WTC11 (cell line): Measurements from ENCODE around the gene DNAH8. TPM values are rescaled to one million over a fixed set of nuclear protein-coding genes. Genes with fewer than 3 reads are reported as not detected.

Experiments
- ATAC-seq: fragments of 200-7000 bp; cut with Tn5 transposase; 2 replicates; pipeline ENCODE4 v1.10.0; 2021; ENCODE audit warnings: mild to moderate bottlenecking, moderate library complexity
- CTCF ChIA-PET: fragments of 300-600 bp; sonication (Branson Sonifier 250); formaldehyde crosslinking; loops from one replicate; lab custom pipeline; 2021; ENCODE audit warnings: antibody characterized with exemption; lab: Charles Lee
- POLR2A ChIA-PET: fragments of 350-600 bp; sonication (Branson Sonifier 250); formaldehyde crosslinking; loops from one replicate; lab custom pipeline; 2021; ENCODE audit warnings: antibody characterized with exemption; lab: Charles Lee
- DNase-seq: peaks from one replicate; pipeline ENCODE4 v3.0.0; 2021; ENCODE audit warnings: low spot score
- H3K27ac Mint-ChIP-seq: 2 replicates; pipeline ENCODE4 v1.8.0; 2021; ENCODE audit warnings: mixed read lengths
- H3K27me3 Mint-ChIP-seq: 2 replicates; pipeline ENCODE4 v1.8.0; 2021; ENCODE audit warnings: low read depth, mild to moderate bottlenecking, moderate library complexity, mixed read lengths
- H3K36me3 Mint-ChIP-seq: 2 replicates; pipeline ENCODE4 v1.8.0; 2021; ENCODE audit warnings: mixed read lengths
- H3K4me1 Mint-ChIP-seq: 2 replicates; pipeline ENCODE4 v1.8.0; 2022; ENCODE audit warnings: mixed read lengths
- H3K4me3 Mint-ChIP-seq: 2 replicates; pipeline ENCODE4 v1.8.0; 2021; ENCODE audit warnings: mild to moderate bottlenecking, moderate library complexity, mixed read lengths
- H3K9me3 Mint-ChIP-seq: 2 replicates; pipeline ENCODE4 v1.8.0; 2021; ENCODE audit warnings: mixed read lengths
- CREB1 ChIP-seq: sonication (generic); formaldehyde crosslinking; IDR thresholded peaks from 2 replicates; pipeline ENCODE4 v1.8.0; 2023; ENCODE audit warnings: mild to moderate bottlenecking, missing genetic modification reagents
- ELF4 ChIP-seq: sonication (generic); formaldehyde crosslinking; IDR thresholded peaks from 2 replicates; pipeline ENCODE4 v1.8.1; 2022; ENCODE audit warnings: low read depth, mild to moderate bottlenecking, moderate library complexity, missing genetic modification reagents
- EMX1 ChIP-seq: fragments of 250-450 bp; sonication (Bioruptor Pico); IDR thresholded peaks from 2 replicates; pipeline ENCODE4 v1.8.0; 2021; ENCODE audit warnings: mild to moderate bottlenecking
- FOXK1 ChIP-seq: sonication (generic); formaldehyde crosslinking; IDR thresholded peaks from 2 replicates; pipeline ENCODE4 v1.8.0; 2022; ENCODE audit warnings: mild to moderate bottlenecking, moderate library complexity, missing genetic modification reagents
- IRF2 ChIP-seq: sonication (generic); formaldehyde crosslinking; IDR thresholded peaks from 2 replicates; pipeline ENCODE4 v1.8.0; 2022; ENCODE audit warnings: low read depth, missing genetic modification reagents, borderline replicate concordance
- JUN ChIP-seq: sonication (generic); formaldehyde crosslinking; IDR thresholded peaks from 2 replicates; pipeline ENCODE4 v1.8.0; 2023; ENCODE audit warnings: mild to moderate bottlenecking, missing genetic modification reagents
- NFE2L1 ChIP-seq: sonication (generic); formaldehyde crosslinking; IDR thresholded peaks from 2 replicates; pipeline ENCODE4 v1.8.1; 2023; ENCODE audit warnings: missing genetic modification reagents
- NR2C2 ChIP-seq: sonication (generic); formaldehyde crosslinking; IDR thresholded peaks from 2 replicates; pipeline ENCODE4 v1.8.0; 2022; ENCODE audit warnings: mild to moderate bottlenecking, missing genetic modification reagents
- SMAD4 ChIP-seq: sonication (generic); formaldehyde crosslinking; IDR thresholded peaks from 2 replicates; pipeline ENCODE4 v1.8.0; 2022; ENCODE audit warnings: mild to moderate bottlenecking, missing genetic modification reagents
- TCF7 ChIP-seq: sonication (generic); formaldehyde crosslinking; IDR thresholded peaks from 2 replicates; pipeline ENCODE4 v1.8.0; 2022; ENCODE audit warnings: mild to moderate bottlenecking, low read depth, missing genetic modification reagents, moderate library complexity
- total RNA-seq: library from RNA; stranded (reverse); gene quantifications from 3 replicates; pipeline ENCODE4 v1.2.3, GENCODE V29; 2021
- TF ChIP-seq, protein P1 (sequence below): sonication (generic); formaldehyde crosslinking; IDR thresholded peaks from 2 replicates; pipeline ENCODE4 v1.8.1; 2023; ENCODE audit warnings: mild to moderate bottlenecking, missing genetic modification reagents, borderline replicate concordance
- TF ChIP-seq, protein P2 (sequence below): sonication (generic); formaldehyde crosslinking; IDR thresholded peaks from 2 replicates; pipeline ENCODE4 v1.8.0; 2022; ENCODE audit warnings: mild to moderate bottlenecking, missing genetic modification reagents
- TF ChIP-seq, protein P3 (sequence below): sonication (generic); formaldehyde crosslinking; IDR thresholded peaks from 2 replicates; pipeline ENCODE4 v1.8.0; 2023; ENCODE audit warnings: missing genetic modification reagents, mild to moderate bottlenecking, borderline replicate concordance
- TF ChIP-seq, protein P4 (sequence below): sonication (generic); formaldehyde crosslinking; IDR thresholded peaks from 2 replicates; pipeline ENCODE4 v1.8.1; 2022; ENCODE audit warnings: low read depth, mild to moderate bottlenecking, moderate library complexity, missing genetic modification reagents, borderline replicate concordance
- TF ChIP-seq, protein P5 (sequence below): sonication (generic); formaldehyde crosslinking; IDR thresholded peaks from 2 replicates; pipeline ENCODE4 v1.8.0; 2023; ENCODE audit warnings: mild to moderate bottlenecking, missing genetic modification reagents
- TF ChIP-seq, protein P6 (sequence below): sonication (generic); formaldehyde crosslinking; IDR thresholded peaks from 2 replicates; pipeline ENCODE4 v1.8.0; 2022; ENCODE audit warnings: mild to moderate bottlenecking, missing genetic modification reagents
- TF ChIP-seq, protein P7 (sequence below): fragments of 250-450 bp; sonication (Bioruptor Pico); IDR thresholded peaks from 2 replicates; pipeline ENCODE4 v1.8.0; 2021; ENCODE audit warnings: mild to moderate bottlenecking

Gene DNAH8
- total RNA-seq, 1 experiment from 2014 or later = 0.02 TPM

DNA sequence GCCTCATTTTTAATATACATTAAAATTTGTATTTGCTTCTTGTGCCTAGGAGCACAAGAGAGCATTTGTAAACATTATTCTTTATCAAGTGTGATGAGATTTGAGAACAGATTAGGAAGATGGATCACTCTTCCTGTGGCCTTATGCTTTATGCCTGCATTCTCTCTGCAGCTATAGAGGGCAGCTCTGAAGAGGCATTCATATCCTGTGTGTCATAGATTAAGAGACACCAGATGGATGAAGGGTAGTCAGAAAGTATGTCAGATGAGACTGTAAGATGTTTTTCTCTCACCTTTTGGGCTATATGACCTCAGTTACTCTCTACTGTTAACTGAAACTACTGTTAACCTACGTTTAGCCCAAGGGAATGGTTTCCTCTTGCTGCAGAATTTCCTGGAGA lies 61.4 kb downstream of the DNAH8 start (continued):
- TF ChIP-seq, protein P1, sequence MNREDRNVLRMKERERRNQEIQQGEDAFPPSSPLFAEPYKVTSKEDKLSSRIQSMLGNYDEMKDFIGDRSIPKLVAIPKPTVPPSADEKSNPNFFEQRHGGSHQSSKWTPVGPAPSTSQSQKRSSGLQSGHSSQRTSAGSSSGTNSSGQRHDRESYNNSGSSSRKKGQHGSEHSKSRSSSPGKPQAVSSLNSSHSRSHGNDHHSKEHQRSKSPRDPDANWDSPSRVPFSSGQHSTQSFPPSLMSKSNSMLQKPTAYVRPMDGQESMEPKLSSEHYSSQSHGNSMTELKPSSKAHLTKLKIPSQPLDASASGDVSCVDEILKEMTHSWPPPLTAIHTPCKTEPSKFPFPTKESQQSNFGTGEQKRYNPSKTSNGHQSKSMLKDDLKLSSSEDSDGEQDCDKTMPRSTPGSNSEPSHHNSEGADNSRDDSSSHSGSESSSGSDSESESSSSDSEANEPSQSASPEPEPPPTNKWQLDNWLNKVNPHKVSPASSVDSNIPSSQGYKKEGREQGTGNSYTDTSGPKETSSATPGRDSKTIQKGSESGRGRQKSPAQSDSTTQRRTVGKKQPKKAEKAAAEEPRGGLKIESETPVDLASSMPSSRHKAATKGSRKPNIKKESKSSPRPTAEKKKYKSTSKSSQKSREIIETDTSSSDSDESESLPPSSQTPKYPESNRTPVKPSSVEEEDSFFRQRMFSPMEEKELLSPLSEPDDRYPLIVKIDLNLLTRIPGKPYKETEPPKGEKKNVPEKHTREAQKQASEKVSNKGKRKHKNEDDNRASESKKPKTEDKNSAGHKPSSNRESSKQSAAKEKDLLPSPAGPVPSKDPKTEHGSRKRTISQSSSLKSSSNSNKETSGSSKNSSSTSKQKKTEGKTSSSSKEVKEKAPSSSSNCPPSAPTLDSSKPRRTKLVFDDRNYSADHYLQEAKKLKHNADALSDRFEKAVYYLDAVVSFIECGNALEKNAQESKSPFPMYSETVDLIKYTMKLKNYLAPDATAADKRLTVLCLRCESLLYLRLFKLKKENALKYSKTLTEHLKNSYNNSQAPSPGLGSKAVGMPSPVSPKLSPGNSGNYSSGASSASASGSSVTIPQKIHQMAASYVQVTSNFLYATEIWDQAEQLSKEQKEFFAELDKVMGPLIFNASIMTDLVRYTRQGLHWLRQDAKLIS = no peak
- TF ChIP-seq JUN (CRISPR knock-in tag) = no peak
- TF ChIP-seq, protein P2, sequence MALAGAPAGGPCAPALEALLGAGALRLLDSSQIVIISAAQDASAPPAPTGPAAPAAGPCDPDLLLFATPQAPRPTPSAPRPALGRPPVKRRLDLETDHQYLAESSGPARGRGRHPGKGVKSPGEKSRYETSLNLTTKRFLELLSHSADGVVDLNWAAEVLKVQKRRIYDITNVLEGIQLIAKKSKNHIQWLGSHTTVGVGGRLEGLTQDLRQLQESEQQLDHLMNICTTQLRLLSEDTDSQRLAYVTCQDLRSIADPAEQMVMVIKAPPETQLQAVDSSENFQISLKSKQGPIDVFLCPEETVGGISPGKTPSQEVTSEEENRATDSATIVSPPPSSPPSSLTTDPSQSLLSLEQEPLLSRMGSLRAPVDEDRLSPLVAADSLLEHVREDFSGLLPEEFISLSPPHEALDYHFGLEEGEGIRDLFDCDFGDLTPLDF = no peak
- no peak for TF ChIP-seq SMAD4
- TF ChIP-seq, protein P3, sequence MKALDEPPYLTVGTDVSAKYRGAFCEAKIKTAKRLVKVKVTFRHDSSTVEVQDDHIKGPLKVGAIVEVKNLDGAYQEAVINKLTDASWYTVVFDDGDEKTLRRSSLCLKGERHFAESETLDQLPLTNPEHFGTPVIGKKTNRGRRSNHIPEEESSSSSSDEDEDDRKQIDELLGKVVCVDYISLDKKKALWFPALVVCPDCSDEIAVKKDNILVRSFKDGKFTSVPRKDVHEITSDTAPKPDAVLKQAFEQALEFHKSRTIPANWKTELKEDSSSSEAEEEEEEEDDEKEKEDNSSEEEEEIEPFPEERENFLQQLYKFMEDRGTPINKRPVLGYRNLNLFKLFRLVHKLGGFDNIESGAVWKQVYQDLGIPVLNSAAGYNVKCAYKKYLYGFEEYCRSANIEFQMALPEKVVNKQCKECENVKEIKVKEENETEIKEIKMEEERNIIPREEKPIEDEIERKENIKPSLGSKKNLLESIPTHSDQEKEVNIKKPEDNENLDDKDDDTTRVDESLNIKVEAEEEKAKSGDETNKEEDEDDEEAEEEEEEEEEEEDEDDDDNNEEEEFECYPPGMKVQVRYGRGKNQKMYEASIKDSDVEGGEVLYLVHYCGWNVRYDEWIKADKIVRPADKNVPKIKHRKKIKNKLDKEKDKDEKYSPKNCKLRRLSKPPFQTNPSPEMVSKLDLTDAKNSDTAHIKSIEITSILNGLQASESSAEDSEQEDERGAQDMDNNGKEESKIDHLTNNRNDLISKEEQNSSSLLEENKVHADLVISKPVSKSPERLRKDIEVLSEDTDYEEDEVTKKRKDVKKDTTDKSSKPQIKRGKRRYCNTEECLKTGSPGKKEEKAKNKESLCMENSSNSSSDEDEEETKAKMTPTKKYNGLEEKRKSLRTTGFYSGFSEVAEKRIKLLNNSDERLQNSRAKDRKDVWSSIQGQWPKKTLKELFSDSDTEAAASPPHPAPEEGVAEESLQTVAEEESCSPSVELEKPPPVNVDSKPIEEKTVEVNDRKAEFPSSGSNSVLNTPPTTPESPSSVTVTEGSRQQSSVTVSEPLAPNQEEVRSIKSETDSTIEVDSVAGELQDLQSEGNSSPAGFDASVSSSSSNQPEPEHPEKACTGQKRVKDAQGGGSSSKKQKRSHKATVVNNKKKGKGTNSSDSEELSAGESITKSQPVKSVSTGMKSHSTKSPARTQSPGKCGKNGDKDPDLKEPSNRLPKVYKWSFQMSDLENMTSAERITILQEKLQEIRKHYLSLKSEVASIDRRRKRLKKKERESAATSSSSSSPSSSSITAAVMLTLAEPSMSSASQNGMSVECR = no peak
- TF ChIP-seq CREB1 = no peak

DNA sequence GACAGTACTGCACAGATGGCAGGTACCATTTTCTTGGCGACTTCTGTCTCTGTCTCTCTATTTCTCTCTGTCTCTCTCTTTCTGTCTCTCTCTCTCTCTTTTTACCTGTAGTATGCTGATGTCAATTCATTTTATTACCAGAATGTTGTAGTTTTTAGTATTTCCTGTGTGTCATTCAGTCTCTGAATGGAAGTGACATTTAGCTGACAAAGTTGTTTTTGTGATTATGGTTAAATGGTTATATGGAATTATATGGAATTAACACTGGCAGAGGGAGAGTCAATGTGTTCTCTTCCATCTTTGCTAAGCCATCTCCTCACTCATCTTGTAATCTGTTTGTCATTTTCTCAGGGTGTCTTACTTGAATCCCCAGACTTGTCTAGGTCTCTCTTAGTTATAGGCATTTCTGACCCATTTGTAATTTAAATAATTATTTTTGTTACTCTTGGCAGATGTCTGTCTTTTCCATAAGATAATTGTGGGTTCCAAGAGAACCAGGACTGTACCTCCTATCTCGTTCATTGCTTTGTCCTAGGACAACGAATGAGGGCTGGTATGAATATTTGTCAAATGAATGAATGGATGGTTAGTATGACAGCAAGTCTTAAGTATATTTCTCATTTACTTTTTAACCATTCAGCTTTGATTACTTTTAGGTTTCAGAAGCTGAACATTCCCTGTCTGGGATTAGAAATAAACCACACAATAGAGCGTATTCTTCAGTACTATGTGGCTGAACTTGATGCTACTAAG lies 64.4 kb downstream of the DNAH8 start:
- Mint-ChIP-seq H3K36me3 (no peaks in the 10 kb centered on the region), H3K27me3 (no peaks in the 10 kb centered on the region), H3K9me3 (no peaks in the 10 kb centered on the region), H3K4me1 (peaks cover 12% of the 10 kb centered on the region), H3K4me3 (no peak overlapping the region), H3K27ac (no peak overlapping the region)
- ATAC-seq (no peak), DNase-seq (no peak)
- TF ChIP-seq JUN (CRISPR knock-in tag) = no peak
- POLR2A ChIA-PET = no interaction called here
- CTCF ChIA-PET = no interaction called here

DNA sequence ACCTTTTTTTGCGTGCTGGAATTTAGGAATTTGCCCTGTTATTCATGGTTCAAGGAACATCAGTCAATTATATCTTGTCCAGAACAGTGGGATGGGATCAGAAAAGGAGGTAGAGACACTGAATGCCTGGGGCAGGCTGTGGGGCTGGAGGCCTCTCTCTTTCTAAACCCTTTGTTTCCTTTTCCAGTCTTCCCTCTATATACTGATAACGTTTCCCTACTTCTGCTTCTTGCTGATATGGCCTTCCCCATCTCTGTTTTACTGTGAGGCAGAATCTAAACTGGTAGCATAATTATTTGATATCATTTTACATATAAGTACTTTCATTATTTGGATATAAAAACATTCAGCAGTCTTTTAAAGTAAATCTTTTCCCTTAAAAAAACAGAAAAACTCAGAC lies 67.5 kb downstream of the DNAH8 start:
- POLR2A ChIA-PET = no interaction called here
- ATAC-seq (no peak), DNase-seq (no peak)
- Mint-ChIP-seq H3K36me3 (no peaks in the 10 kb centered on the region), H3K27ac (no peak overlapping the region), H3K4me3 (no peak overlapping the region), H3K4me1 (peaks cover 17% of the 10 kb centered on the region), H3K27me3 (no peaks in the 10 kb centered on the region), H3K9me3 (no peaks in the 10 kb centered on the region)
- CTCF ChIA-PET = interaction anchor here (1.4 kb wide), 1 partner anchor 9 kb away, joined by 5 read pairs; no protein-coding TSS in a partner anchor
- TF ChIP-seq EMX1 (CRISPR knock-in tag) = no peak
- no peak for TF ChIP-seq FOXK1
- TF ChIP-seq NR2C2 (CRISPR knock-in tag) = no peak
- TF ChIP-seq, protein P4, sequence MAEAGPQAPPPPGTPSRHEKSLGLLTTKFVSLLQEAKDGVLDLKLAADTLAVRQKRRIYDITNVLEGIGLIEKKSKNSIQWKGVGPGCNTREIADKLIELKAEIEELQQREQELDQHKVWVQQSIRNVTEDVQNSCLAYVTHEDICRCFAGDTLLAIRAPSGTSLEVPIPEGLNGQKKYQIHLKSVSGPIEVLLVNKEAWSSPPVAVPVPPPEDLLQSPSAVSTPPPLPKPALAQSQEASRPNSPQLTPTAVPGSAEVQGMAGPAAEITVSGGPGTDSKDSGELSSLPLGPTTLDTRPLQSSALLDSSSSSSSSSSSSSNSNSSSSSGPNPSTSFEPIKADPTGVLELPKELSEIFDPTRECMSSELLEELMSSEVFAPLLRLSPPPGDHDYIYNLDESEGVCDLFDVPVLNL (CRISPR knock-in tag) = no peak
- TF ChIP-seq NFE2L1 (CRISPR knock-in tag) = no peak
- TF ChIP-seq, protein P5, sequence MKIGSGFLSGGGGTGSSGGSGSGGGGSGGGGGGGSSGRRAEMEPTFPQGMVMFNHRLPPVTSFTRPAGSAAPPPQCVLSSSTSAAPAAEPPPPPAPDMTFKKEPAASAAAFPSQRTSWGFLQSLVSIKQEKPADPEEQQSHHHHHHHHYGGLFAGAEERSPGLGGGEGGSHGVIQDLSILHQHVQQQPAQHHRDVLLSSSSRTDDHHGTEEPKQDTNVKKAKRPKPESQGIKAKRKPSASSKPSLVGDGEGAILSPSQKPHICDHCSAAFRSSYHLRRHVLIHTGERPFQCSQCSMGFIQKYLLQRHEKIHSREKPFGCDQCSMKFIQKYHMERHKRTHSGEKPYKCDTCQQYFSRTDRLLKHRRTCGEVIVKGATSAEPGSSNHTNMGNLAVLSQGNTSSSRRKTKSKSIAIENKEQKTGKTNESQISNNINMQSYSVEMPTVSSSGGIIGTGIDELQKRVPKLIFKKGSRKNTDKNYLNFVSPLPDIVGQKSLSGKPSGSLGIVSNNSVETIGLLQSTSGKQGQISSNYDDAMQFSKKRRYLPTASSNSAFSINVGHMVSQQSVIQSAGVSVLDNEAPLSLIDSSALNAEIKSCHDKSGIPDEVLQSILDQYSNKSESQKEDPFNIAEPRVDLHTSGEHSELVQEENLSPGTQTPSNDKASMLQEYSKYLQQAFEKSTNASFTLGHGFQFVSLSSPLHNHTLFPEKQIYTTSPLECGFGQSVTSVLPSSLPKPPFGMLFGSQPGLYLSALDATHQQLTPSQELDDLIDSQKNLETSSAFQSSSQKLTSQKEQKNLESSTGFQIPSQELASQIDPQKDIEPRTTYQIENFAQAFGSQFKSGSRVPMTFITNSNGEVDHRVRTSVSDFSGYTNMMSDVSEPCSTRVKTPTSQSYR (CRISPR knock-in tag) = no peak
- TF ChIP-seq ELF4 (CRISPR knock-in tag) = no peak
- TF ChIP-seq, protein P6, sequence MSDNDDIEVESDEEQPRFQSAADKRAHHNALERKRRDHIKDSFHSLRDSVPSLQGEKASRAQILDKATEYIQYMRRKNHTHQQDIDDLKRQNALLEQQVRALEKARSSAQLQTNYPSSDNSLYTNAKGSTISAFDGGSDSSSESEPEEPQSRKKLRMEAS (CRISPR knock-in tag) = no peak
- no peak for TF ChIP-seq IRF2
- TF ChIP-seq, protein P7, sequence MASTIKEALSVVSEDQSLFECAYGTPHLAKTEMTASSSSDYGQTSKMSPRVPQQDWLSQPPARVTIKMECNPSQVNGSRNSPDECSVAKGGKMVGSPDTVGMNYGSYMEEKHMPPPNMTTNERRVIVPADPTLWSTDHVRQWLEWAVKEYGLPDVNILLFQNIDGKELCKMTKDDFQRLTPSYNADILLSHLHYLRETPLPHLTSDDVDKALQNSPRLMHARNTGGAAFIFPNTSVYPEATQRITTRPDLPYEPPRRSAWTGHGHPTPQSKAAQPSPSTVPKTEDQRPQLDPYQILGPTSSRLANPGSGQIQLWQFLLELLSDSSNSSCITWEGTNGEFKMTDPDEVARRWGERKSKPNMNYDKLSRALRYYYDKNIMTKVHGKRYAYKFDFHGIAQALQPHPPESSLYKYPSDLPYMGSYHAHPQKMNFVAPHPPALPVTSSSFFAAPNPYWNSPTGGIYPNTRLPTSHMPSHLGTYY (CRISPR knock-in tag) = no peak
- TF ChIP-seq TCF7 (CRISPR knock-in tag) = no peak
